ACC112 (cell line): ENCODE data around the gene TAF4B.

Experiments used
- H2AFZ ChIP-seq: fragments of 200-600 bp; sonication (generic); one replicate; pipeline ENCODE4 v1.6.0; 2017; ENCODE audit warnings: antibody characterized with exemption, low read length; ENCODE audit not compliant: unreplicated experiment
- H3K27ac ChIP-seq: fragments of 200-600 bp; sonication (generic); 2 replicates; pipeline ENCODE4 v1.5.1; 2014; ENCODE audit warnings: low read depth, mild to moderate bottlenecking, antibody characterized with exemption, low read length, moderate library complexity
- H3K27me3 ChIP-seq: fragments of 200-600 bp; sonication (generic); 2 replicates; pipeline ENCODE4 v1.6.1; 2014; ENCODE audit warnings: mild to moderate bottlenecking, antibody characterized with exemption, low read length, moderate library complexity, mixed read lengths; ENCODE audit not compliant: insufficient read depth
- H3K36me3 ChIP-seq: fragments of 200-600 bp; sonication (generic); 2 replicates; pipeline ENCODE4 v1.6.1; 2016; ENCODE audit warnings: mild to moderate bottlenecking, antibody characterized with exemption, low read length, moderate library complexity, mixed read lengths; ENCODE audit not compliant: insufficient read depth
- H3K4me1 ChIP-seq: fragments of 200-600 bp; sonication (generic); one replicate; pipeline ENCODE4 v1.6.1; 2016; ENCODE audit warnings: low read length, mixed read lengths; ENCODE audit not compliant: insufficient read depth, unreplicated experiment, control insufficient read depth
- H3K4me3 ChIP-seq: fragments of 200-600 bp; sonication (generic); 2 replicates; pipeline ENCODE4 v1.5.1; 2014; ENCODE audit warnings: mild to moderate bottlenecking, low read depth, low read length
- H3K79me2 ChIP-seq: fragments of 200-600 bp; sonication (generic); one replicate; pipeline ENCODE4 v1.6.0; 2016; ENCODE audit warnings: low read length; ENCODE audit not compliant: control insufficient read depth, unreplicated experiment, insufficient read depth

Gene TAF4B

GRCh38 chr18:26421931-26422330, 195.7 kb downstream of the TAF4B start:
- Histone ChIP-seq H2AFZ (no peak overlapping the region), H3K36me3 (no peaks in the 10 kb centered on the region), H3K4me1 (no peaks in the 10 kb centered on the region), H3K27me3 (no peaks in the 10 kb centered on the region), H3K79me2 (no peaks in the 10 kb centered on the region), H3K4me3 (no peak overlapping the region), H3K27ac (no peak overlapping the region)

- Histone ChIP-seq H2AFZ (no peak overlapping the region), H3K36me3 (no peaks in the 10 kb centered on the region), H3K27me3 (no peaks in the 10 kb centered on the region), H3K27ac (no peak overlapping the region), H3K4me3 (no peak overlapping the region), H3K79me2 (no peaks in the 10 kb centered on the region), H3K4me1 (no peaks in the 10 kb centered on the region)
These were observed 196.4 kb downstream of the TAF4B start for GRCh38 chr18:26422472-26423162.

GRCh38 chr18:26424428-26425147, 198.3 kb downstream of the TAF4B start:
- H3K27ac ChIP-seq: no peak overlapping the region
- peaks cover 4% of the 10 kb centered on the region for H3K4me1 ChIP-seq
- no peaks in the 10 kb centered on the region for H3K79me2 ChIP-seq
- no peaks in the 10 kb centered on the region for H3K27me3 ChIP-seq
- H3K4me3 ChIP-seq: no peak overlapping the region
- no peak overlapping the region for H2AFZ ChIP-seq
- no peaks in the 10 kb centered on the region for H3K36me3 ChIP-seq

GRCh38 chr18:26425148-26425531, 198.9 kb downstream of the TAF4B start:
- Histone ChIP-seq H3K79me2 (no peaks in the 10 kb centered on the region), H3K27me3 (no peaks in the 10 kb centered on the region), H3K27ac (no peak overlapping the region), H3K4me1 (peaks cover 8% of the 10 kb centered on the region), H3K36me3 (no peaks in the 10 kb centered on the region), H3K4me3 (no peak overlapping the region), H2AFZ (no peak overlapping the region)

- Histone ChIP-seq H3K27ac (peak overlapping the region; percentile 22; the same call in 1 of the 2 replicates), H3K4me1 (peaks cover 8% of the 10 kb centered on the region), H2AFZ (peak overlapping the region; percentile 72), H3K27me3 (no peaks in the 10 kb centered on the region), H3K4me3 (no peak overlapping the region), H3K36me3 (no peaks in the 10 kb centered on the region), H3K79me2 (no peaks in the 10 kb centered on the region)
These were observed 203.4 kb downstream of the TAF4B start for GRCh38 chr18:26429535-26430226.

- no peaks in the 10 kb centered on the region for H3K27me3 ChIP-seq
- H3K4me1 ChIP-seq: peaks cover 19% of the 10 kb centered on the region
- no peaks in the 10 kb centered on the region for H3K79me2 ChIP-seq
- H3K4me3 ChIP-seq: no peak overlapping the region
- no peak overlapping the region for H2AFZ ChIP-seq
- H3K27ac ChIP-seq: no peak overlapping the region
- no peaks in the 10 kb centered on the region for H3K36me3 ChIP-seq
These were observed 206.6 kb downstream of the TAF4B start for GRCh38 chr18:26432651-26433424.

GRCh38 chr18:26434887-26435286, 208.6 kb downstream of the TAF4B start:
- Histone ChIP-seq H2AFZ (no peak overlapping the region), H3K27me3 (no peaks in the 10 kb centered on the region), H3K36me3 (no peaks in the 10 kb centered on the region), H3K27ac (no peak overlapping the region), H3K4me1 (peaks cover 12% of the 10 kb centered on the region), H3K4me3 (no peak overlapping the region), H3K79me2 (no peaks in the 10 kb centered on the region)

GRCh38 chr18:26435415-26436095, 209.3 kb downstream of the TAF4B start:
- H3K79me2 ChIP-seq: no peaks in the 10 kb centered on the region
- peaks cover 11% of the 10 kb centered on the region for H3K4me1 ChIP-seq
- no peak overlapping the region for H3K27ac ChIP-seq
- no peaks in the 10 kb centered on the region for H3K36me3 ChIP-seq
- H3K4me3 ChIP-seq: no peak overlapping the region
- H2AFZ ChIP-seq: no peak overlapping the region
- no peaks in the 10 kb centered on the region for H3K27me3 ChIP-seq

- Histone ChIP-seq H3K27ac (no peak overlapping the region), H3K36me3 (no peaks in the 10 kb centered on the region), H2AFZ (no peak overlapping the region), H3K4me1 (peaks cover 11% of the 10 kb centered on the region), H3K79me2 (no peaks in the 10 kb centered on the region), H3K27me3 (no peaks in the 10 kb centered on the region), H3K4me3 (no peak overlapping the region)
These were observed 210.2 kb downstream of the TAF4B start for GRCh38 chr18:26436176-26437051.
